22Rv1 (cell line): ENCODE measurements around the gene WWC1.
"Not testable (repeated sequence)": the region's sequence is repeated elsewhere in the genome, so short reads cannot be mapped to it uniquely, and the experiment has no call there.

Experiments
- H3K27ac ChIP-seq: fragments of 450-650 bp; 2 replicates; pipeline ENCODE4 v1.5.1; 2017
- CTCF ChIP-seq: fragments of 450-650 bp; IDR thresholded peaks from 2 replicates; pipeline ENCODE4 v1.5.1; 2017; ENCODE audit warnings: mild to moderate bottlenecking
- ZFX ChIP-seq: fragments of 450-650 bp; IDR thresholded peaks from 2 replicates; pipeline ENCODE4 v1.6.1; 2017; ENCODE audit warnings: antibody characterized with exemption, borderline replicate concordance

The WWC1 gene

GRCh38 chr5:168273056-168273980 lies 18.1 kb upstream of the WWC1 start:
- TF ChIP-seq ZFX: no peak
- H3K27ac ChIP-seq: no peak overlapping the region

DNA sequence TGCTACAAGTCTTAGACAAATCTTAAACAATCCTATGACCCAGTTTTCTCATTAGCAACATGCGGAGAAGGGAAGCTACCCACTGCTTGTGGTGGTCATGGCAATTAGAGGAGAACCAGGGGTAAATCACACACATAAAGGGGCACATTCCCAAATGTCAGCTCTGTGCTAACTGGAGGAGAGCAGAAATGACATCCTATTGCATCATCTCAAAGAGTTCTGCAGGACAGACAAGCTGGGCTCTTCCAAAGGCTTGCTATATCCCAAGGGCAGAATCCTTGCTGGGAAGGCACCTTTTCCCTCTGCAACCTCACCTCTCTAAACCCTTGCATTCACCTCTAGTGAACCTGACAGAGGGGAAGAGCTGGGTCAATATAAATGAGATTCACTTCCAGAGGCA lies 17.0 kb upstream of the WWC1 start:
- H3K27ac ChIP-seq: no peak overlapping the region
- TF ChIP-seq CTCF (no peak), ZFX (no peak)

DNA sequence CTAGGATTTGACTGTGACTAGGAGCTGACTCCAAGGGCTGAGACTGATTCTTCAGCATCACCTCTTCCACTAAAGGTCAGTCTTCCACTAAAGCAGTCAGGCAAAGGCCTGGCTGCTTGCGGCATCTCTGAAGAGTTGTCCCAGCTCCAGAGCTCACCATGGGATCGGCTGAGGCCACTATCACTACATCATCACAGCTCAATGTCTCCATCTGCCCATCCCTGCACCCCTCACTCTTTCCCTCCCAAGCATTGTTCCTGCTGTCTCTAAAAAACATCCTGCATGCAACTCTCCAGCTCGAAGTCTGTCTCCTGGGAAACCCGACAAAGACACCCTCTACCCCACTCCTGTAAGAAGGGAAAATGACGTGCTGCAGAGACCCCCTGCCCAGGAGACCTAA lies 15.5 kb upstream of the WWC1 start:
- H3K27ac ChIP-seq: no peak overlapping the region
- TF ChIP-seq ZFX (no peak), CTCF (no peak)

DNA sequence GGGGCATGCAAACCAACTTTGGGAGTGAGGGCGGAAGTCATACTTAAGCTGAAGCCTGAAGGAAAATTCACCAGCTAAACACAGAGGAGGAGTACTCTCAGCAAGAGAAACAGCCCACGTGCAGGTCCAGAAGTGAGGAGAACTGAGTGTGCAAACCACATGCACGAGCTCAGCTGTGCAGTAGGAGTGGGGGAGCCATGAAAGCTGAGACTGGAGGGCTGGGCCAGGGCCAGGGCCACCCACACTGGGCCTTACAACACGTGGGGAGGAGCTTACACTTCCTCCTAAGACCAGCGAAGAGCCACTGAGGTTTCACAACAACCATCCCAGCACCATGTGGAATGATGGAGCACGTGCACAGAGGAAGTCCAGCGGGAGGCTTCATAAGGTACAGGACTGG lies 9.3 kb upstream of the WWC1 start:
- no peak for TF ChIP-seq ZFX
- no peak for TF ChIP-seq CTCF
- peak overlapping the region; percentile 44; the same call in 1 of the 2 replicates for H3K27ac ChIP-seq

DNA sequence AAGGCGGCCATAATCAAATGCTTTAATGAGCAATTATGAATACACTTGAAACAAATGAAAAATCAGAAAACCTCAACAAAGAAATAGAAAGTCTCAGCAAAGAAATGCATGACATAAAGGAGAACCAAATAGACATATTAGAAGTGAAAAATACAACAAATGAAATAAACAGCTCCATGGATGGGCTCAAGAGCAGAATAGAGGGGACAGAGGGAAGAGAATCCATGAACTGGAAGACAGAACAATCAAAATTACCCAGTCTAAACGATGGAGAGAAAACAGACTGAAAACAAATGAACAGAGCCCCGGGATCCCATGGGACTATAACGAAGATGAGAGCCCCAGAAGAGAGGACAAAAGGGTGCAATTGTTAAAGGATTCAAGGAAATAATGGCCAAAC lies 6.6 kb upstream of the WWC1 start:
- TF ChIP-seq ZFX (no peak), CTCF (no peak)
- no peak overlapping the region for H3K27ac ChIP-seq

- TF ChIP-seq CTCF (no peak), ZFX (no peak)
- H3K27ac ChIP-seq: no peak overlapping the region
These were observed 5.7 kb upstream of the WWC1 start for GRCh38 chr5:168285696-168286095.

DNA sequence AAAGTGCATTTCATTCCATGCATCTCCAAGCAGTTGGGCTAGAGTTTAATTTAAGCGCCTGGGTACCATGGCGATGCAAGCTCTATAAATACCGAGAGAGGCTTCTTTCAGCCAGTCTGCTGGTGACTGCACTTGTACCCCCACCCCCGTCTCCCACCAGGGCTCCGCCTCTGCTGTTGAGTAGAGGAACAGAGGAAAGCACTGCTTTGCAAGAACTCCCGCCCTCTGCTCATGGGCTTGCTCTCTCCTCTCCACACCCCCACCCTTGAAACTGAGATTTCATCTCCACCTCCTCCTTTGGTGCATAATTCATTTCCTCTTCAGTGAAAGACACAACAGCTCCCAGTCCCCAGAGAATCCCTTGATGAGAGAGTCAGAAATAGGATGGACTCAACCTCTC lies 5.1 kb upstream of the WWC1 start:
- no peak overlapping the region for H3K27ac ChIP-seq
- TF ChIP-seq ZFX (no peak), CTCF (no peak)

GRCh38 chr5:168286863-168287262 lies 4.6 kb upstream of the WWC1 start:
- not testable (repeated sequence) for H3K27ac ChIP-seq
